Panc1 (cell line): ENCODE results near the gene KAT6B. TPM values are rescaled to one million over a fixed set of nuclear protein-coding genes. Genes with fewer than 3 reads are reported as not detected.

Experiments used
- ATAC-seq: fragments of 200-7000 bp; cut with Tn5 transposase; 2 replicates; pipeline ENCODE4 v1.9.1; 2020; ENCODE audit warnings: mild to moderate bottlenecking, moderate library complexity
- BruUV-seq: library from RNA; stranded (reverse); fragments of 400-500 nt; replicated peaks from 2 replicates; lab custom pipeline; 2021; lab: Mats Ljungman, UMichigan
- CTCF ChIA-PET: fragments of 300-600 bp; sonication (Branson Sonifier 250); formaldehyde crosslinking; loops from one replicate; lab custom pipeline; 2022; ENCODE audit warnings: antibody characterized with exemption; lab: Charles Lee
- POLR2A ChIA-PET: fragments of 300-600 bp; sonication (Branson Sonifier 250); formaldehyde crosslinking; loops from one replicate; lab custom pipeline; 2022; ENCODE audit warnings: antibody characterized with exemption; lab: Charles Lee
- DNase-seq: peaks from one replicate; pipeline ENCODE4 v3.0.0-alpha.2; 2010; ENCODE audit warnings: low read depth, low spot score
- H3K27ac ChIP-seq: 2 replicates; pipeline ENCODE4 v1.5.1; 2011; ENCODE audit warnings: mild to moderate bottlenecking, low read length, inconsistent platforms
- H3K27me3 ChIP-seq: fragments of 200-500 bp; sonication (Bioruptor generic); 2 replicates; pipeline ENCODE4 v1.6.0; 2014; ENCODE audit warnings: low read length, inconsistent platforms; ENCODE audit not compliant: control insufficient read depth, insufficient read depth
- H3K36me3 ChIP-seq: fragments of 200-500 bp; sonication (Bioruptor generic); 2 replicates; pipeline ENCODE4 v1.5.1; 2014; ENCODE audit warnings: inconsistent platforms, mild to moderate bottlenecking, low read length, moderate library complexity; ENCODE audit not compliant: control insufficient read depth, insufficient read depth
- H3K4me1 ChIP-seq: 2 replicates; pipeline ENCODE4 v1.5.1; 2011; ENCODE audit warnings: inconsistent platforms, mild to moderate bottlenecking, low read length, moderate library complexity; ENCODE audit not compliant: control insufficient read depth, insufficient read depth
- H3K4me3 ChIP-seq, 2 experiments: 2 replicates each; pipeline ENCODE4 v1.5.1; 2011 to 2012; ENCODE audit warnings: low read depth in 2 of 2, low read length in 2 of 2, mild to moderate bottlenecking in 2 of 2, inconsistent platforms in 1 of 2, moderate library complexity in 1 of 2
- H3K9me3 ChIP-seq: fragments of 200-500 bp; sonication (Bioruptor generic); 2 replicates; pipeline ENCODE4 v1.5.1; 2014; ENCODE audit warnings: low read depth, mild to moderate bottlenecking, inconsistent platforms, low read length, moderate library complexity; ENCODE audit not compliant: control insufficient read depth, insufficient read depth
- CTCF ChIP-seq: fragments of 450-650 bp; IDR thresholded peaks from 2 replicates; pipeline ENCODE4 v1.5.1; 2017; ENCODE audit warnings: mild to moderate bottlenecking
- POLR2AphosphoS5 ChIP-seq: IDR thresholded peaks from 2 replicates; pipeline ENCODE4 v1.6.1; 2012; ENCODE audit warnings: mild to moderate bottlenecking, low read depth, low read length, moderate library complexity
- REST ChIP-seq, 2 experiments: IDR thresholded peaks; 2 replicates each; pipeline ENCODE4 v1.6.1; 2011 to 2012; ENCODE audit warnings: low read depth in 2 of 2, control low read depth in 1 of 2, low read length in 1 of 2, mild to moderate bottlenecking in 1 of 2, moderate library complexity in 1 of 2; ENCODE audit not compliant: insufficient read depth in 1 of 2
- SIN3A ChIP-seq: IDR thresholded peaks from 2 replicates; pipeline ENCODE4 v1.6.1; 2012; ENCODE audit warnings: low read depth, mild to moderate bottlenecking, low read length, moderate library complexity, borderline replicate concordance; ENCODE audit not compliant: insufficient read depth
- TCF7L2 ChIP-seq: IDR thresholded peaks from 2 replicates; pipeline ENCODE4 v1.6.1; 2011; ENCODE audit warnings: mild to moderate bottlenecking, low read depth, low read length, inconsistent platforms
- in situ Hi-C: cut with HindIII; loops from 2 replicates; pipeline ENCODE4 v1.10.0; 2016; ENCODE audit warnings: low sequenced_read_pairs, low pct_unique_long_range_greater_than_20kb
- intact Hi-C: fragments of 100-400 bp; cut with micrococcal nuclease; formaldehyde crosslinking; loops from one replicate; pipeline ENCODE4 v1.10.0; 2022; ENCODE audit not compliant: unreplicated experiment
- total RNA-seq: library from RNA; stranded (reverse); gene quantifications from one replicate; pipeline ENCODE4 v1.2.1, GENCODE V29; 2021; ENCODE audit not compliant: unreplicated experiment

KAT6B gene
- total RNA-seq, 1 experiment from 2014 or later, result 31.1 TPM

DNA sequence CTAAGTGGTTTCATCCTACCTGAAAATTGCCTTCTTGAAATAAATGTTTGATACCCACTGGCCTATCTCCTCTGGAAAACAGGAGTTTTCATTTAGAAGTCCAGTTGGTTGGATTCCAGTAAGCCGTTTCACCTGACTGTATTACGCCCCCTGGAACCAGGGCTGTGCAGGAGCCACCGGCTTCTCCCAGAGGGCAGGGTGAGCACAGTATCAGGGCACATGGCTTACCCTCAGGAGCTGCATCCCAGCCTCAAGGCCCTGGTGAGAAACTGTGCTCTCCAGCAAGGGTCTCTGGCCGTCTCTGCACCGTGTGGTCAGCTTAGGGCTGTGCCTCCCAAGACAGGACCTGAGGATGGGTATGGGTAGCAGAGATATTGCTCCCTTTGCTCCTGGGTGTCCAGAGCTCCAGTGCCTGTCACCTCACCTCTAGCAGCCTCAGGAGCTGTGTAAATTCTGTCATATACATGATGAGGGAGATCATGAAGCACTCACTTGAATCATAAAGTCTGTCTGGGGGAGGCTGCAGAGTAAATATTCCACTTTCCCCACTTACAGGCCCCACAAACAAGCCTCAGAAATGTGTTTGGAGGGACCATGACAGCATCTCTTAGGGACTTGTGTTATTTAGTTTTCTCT is 175.4 kb downstream of the KAT6B start:
- CTCF ChIA-PET, result interaction anchor here (0.5 kb wide), 1 partner anchor 699 kb away, joined by 8 read pairs; no protein-coding TSS in a partner anchor
- intact Hi-C loops (no loop called here), in situ Hi-C loops (no loop called here)
- no peak for TF ChIP-seq CTCF
- no peak for TF ChIP-seq POLR2AphosphoS5
- TF ChIP-seq SIN3A, result no peak
- TF ChIP-seq REST (IDR thresholded peaks at IDR 0.05; ENCODE audit: insufficient read depth in 1 of 2, low read depth in 2 of 2, low read length in 1 of 2), result no peak
- TF ChIP-seq TCF7L2, result no peak
- POLR2A ChIA-PET, result interaction anchor here (0.6 kb wide), 1 partner anchor 214 kb away, joined by 7 read pairs; no protein-coding TSS in a partner anchor
- H3K27ac ChIP-seq, result no peak overlapping the region
- no peaks in the 10 kb centered on the region for H3K36me3 ChIP-seq
- no peak overlapping the region for H3K4me3 ChIP-seq
- no peak for ATAC-seq
- no peaks in the 10 kb centered on the region for H3K9me3 ChIP-seq
- BruUV-seq, result no TSS peak
- no peak for DNase-seq
- H3K27me3 ChIP-seq, result no peaks in the 10 kb centered on the region
- H3K4me1 ChIP-seq, result no peaks in the 10 kb centered on the region

- H3K36me3 ChIP-seq, result no peaks in the 10 kb centered on the region
- no peaks in the 10 kb centered on the region for H3K27me3 ChIP-seq
- no peak for DNase-seq
- H3K4me3 ChIP-seq, result no peak overlapping the region
- intact Hi-C loops, result no loop called here
- no TSS peak for BruUV-seq
- no peak for ATAC-seq
- H3K27ac ChIP-seq, result no peak overlapping the region
- TF ChIP-seq SIN3A (no peak), CTCF (no peak), REST (IDR thresholded peaks at IDR 0.05; ENCODE audit: insufficient read depth in 1 of 2, low read depth in 2 of 2, low read length in 1 of 2) (no peak), TCF7L2 (no peak), POLR2AphosphoS5 (no peak)
- no peaks in the 10 kb centered on the region for H3K4me1 ChIP-seq
- H3K9me3 ChIP-seq, result no peaks in the 10 kb centered on the region
- ChIA-PET CTCF (no interaction called here), POLR2A (no interaction called here)
- in situ Hi-C loops, result no loop called here
These were observed 175.9 kb downstream of the KAT6B start for GRCh38 chr10:75002351-75002725.
